Hematopoietic multipotent progenitor cell treated with erythropoietin and hydrocortisone succinate and interleukin-3 and kit ligand, for 8 days (in vitro differentiated cells): ENCODE measurements around the gene LRRC63.
"Not testable (repeated sequence)": the region's sequence is repeated elsewhere in the genome, so short reads cannot be mapped to it uniquely, and the experiment has no call there.

Source experiments
- DNase-seq: peaks from one replicate; pipeline ENCODE4 v3.0.0-alpha.2; 2015

Gene LRRC63

DNA sequence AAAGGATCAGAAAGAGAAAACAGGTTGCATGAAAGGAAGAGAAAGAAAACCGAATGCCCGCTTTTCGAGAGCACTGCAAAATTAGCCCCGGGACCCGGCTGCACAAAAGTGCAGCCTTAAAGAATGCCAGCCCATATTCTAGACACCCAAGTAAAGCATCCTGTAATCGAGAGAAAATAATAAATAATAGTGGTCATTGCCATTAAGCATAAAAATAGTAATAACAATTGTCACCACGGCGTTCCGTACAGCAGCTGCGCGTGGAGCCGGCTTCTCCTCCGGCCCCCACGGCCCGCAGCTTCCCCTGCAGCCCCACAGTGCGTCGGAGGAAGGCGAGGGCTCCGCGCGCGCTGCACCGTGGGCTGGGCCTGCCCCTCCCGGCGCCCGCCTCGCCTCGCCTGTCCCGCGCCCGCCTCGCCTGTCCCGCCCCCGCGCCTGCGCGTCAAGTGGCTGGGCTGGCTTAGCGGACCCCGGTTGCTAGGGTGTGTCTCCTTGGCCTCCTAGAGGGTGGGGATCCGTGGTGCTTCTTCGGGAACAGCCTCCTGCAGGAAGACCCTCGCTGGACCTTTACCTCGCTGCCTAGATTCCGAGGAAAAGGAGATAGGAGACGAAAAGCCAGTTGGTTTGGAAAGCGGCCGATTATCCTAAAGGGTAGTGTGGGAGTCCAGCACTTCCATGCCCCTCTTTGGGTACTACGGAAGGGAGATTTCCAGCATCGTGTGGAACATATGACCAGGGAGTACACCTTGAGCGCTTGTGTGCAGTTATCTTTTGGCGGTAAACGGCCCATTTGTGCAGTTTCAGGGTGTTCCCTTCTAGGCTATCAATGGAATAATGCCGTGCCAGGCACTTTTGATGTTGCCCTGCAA is at the start of gene LRRC63:
Gene LRRC63 (plus strand): TSS at position 446 of the 869 bp plus-strand sequence. CDS start 1,107 bp downstream, outside the sequence.
- peak; percentile 91 for DNase-seq

DNA sequence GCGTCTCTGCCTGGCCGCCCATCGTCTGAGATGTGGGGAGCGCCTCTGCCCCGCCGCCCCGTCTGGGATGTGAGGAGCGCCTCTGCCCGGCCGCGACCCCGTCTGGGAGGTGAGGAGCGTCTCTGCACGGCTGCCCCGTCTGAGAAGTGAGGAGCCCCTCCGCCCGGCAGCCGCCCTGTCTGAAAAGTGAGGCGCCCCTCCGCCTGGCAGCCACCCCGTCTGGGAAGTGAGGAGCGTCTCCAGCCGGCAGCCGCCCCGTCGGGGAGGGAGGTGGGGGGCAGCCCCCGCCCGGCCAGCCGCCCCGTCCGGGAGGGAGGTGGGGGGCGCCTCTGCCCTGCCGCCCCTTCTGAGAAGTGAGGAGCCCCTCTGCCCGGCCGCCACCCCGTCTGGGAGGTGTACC is 49.0 kb upstream of the LRRC63 start:
- DNase-seq = not testable (repeated sequence)

- DNase-seq = no peak
Measured at GRCh38 chr13:46164661-46165060, 47.1 kb upstream of the LRRC63 start.

GRCh38 chr13:46165485-46166223 is 46.1 kb upstream of the LRRC63 start:
- no peak for DNase-seq

- DNase-seq = no peak
Measured at GRCh38 chr13:46166224-46166584, 45.5 kb upstream of the LRRC63 start.

DNA sequence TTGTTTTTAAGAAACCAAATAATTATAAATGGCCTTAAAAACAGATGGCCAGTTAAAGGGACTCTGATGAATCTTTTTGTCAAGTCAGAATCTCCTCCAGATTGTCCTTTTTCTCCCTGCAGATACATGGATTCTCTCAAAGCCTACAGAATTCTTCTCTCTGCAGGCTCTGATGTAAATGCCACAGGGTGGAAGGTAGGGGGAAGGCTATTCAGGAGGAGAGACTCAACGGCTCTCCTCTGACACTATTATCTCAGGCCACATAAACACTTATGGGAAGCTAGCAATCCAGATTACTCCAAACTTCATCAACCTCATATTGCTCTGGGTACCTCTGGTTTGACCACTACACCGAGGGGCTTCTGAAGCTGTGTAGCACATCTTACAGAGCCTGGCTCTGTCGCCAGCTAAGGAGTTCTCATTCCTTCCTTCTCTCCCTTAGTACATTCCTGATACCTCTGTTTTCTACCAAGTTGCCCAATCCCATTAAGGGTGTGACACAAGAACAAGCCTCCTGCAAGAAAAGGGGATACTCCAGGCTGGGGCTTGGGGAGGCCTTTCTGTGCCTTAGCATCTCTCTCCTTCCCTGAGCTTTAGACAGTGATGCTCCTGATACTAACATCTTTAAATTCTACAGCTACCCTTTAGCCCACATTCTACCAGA is 44.6 kb upstream of the LRRC63 start:
- no peak for DNase-seq

DNA sequence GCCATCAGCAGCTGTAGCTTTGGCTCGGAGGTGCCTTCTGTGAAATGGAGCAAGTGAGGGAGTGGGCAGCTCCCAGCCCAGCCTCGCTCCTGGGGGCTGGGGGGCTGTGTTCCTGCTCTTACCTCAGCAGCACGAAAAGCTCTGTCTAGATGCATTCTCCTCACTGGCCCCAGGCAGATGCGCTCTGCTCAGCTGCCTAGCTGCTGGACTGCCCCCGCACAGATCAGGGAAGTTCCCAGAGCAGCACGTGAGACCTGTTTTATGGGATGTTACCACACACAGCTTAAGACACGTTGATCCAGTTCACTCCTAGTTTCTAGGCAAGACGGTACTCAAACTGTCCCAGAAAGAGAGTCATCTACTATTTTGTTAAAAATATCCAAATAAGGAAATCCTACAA is 43.4 kb upstream of the LRRC63 start:
- DNase-seq = peak; percentile 24

GRCh38 chr13:46168783-46169182 is 42.9 kb upstream of the LRRC63 start:
- peak; percentile 49 for DNase-seq

- no peak for DNase-seq
Measured at GRCh38 chr13:46169758-46170157, 42.0 kb upstream of the LRRC63 start.

DNA sequence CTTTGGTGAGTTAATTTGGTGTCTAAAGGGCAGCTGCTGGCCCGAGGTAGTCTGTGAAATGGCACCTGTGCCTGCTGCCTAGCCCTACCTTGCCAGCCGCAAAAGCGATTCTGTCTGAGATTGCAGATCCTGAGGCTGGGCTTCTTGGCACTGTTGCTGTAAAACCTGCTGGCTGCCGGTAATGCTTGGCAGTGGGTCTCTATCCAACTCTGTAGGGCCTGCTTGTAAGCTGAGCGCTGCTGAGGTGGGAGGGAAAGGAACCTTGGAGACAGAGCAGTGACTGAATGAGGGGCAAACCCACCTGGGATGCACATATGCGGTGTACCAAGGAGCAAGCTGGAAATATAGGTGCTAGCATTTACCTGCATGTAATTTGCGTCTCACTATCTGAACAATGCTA is 41.5 kb upstream of the LRRC63 start:
- DNase-seq = no peak

GRCh38 chr13:46170687-46171086 is 41.0 kb upstream of the LRRC63 start:
- DNase-seq = peak; percentile 32

DNA sequence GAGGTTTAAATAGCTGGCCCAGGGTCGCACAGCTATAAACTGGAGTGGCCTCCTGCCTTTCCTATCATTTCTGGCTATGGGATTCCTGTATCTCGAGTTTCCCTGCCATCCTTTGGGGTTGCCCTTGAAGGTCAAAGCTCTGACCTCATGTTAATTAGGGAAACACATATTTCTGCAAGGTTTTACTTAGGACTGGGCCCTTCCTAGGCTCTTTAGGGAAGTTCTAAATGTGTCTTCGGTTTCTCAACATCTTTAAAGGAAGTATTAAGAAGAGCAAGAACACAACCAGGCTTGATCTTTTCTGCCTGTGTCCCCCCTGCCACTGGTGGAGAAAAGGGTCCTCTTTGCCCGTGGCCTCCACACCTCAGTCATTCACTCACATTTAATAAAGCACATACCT is 40.5 kb upstream of the LRRC63 start:
- DNase-seq = no peak

- DNase-seq = no peak
Measured at GRCh38 chr13:46171739-46172138, 40.0 kb upstream of the LRRC63 start.

GRCh38 chr13:46172531-46172991 is 39.2 kb upstream of the LRRC63 start:
- no peak for DNase-seq

DNA sequence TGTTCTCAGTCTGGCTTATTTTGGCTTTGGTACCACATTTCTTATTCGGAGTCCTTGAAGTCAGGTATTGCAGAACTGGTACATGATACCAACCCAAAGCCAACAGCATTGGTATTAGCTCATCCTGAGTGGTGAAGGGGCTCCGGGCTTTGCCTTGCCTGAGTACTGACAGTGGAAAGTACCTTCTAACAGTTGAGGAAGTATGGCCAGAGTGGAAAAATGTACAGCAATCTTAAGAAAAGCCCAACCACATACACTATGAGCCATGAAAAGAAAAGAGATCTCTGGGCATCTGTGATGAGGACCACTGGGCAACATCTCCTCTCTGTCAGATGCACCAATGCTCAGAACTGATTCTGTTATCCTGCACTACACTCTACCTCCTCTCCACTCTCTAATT is 38.1 kb upstream of the LRRC63 start:
- peak; percentile 14 for DNase-seq

- DNase-seq = peak; percentile 72
Measured at GRCh38 chr13:46176756-46177155, 35.0 kb upstream of the LRRC63 start.

DNA sequence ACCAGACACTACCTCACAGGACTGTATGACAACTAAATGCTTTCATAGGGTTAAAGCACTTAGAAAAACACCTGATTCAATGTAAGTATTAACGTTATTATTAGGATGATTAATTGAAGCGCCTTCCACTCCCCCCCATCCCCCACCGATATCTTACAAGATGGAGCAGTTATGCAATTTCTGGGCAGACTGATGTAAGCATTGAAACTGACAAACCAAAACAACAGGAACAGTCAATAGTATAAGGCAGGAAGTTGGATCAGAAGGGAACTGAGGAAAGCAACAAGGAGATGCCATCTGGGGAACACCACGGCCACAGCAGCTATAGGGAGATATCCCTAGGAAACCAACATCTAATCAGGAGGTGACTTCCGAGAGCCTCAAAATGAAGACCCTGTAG is 33.6 kb upstream of the LRRC63 start:
- DNase-seq = peak; percentile 49

DNA sequence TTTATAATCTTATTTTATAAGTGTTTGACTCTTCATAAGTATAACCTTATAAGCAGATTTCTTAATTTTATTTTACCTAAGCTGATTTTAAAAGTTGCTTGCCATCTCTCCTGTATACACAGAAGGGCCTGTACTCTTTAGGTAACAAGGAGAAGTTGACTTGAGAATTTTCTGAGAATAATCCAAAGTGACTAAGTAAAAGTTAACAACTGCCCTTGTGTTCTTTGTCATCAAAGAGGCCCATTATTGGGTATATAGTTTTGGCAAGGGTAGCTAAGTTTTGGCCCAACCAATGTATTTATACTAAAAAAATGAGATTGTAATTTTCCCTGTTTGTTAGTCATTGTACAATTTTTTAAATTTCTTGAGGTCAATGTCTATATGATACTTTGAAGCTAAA is 32.9 kb upstream of the LRRC63 start:
- DNase-seq = peak; percentile 33

DNA sequence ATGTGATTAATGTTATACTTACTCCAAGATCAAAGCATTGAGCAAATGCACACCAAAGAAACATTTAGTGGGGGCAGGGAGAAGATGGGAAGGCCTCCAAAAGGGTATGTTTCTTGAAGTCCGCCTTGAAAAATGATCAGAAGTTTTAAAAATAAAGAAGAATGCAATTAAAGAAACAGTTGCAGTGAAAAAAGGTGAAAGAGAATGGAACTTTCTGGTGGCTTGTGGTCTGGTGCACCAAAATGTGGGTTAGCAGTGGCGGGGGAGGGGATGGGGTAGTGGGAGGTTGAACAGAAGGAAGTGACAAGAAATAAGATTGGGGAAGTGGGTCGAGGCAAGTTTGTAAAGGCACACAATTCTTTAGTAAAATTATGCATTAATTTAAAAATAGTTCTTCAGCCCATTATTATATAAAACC is 32.2 kb upstream of the LRRC63 start:
- peak; percentile 52 for DNase-seq

DNA sequence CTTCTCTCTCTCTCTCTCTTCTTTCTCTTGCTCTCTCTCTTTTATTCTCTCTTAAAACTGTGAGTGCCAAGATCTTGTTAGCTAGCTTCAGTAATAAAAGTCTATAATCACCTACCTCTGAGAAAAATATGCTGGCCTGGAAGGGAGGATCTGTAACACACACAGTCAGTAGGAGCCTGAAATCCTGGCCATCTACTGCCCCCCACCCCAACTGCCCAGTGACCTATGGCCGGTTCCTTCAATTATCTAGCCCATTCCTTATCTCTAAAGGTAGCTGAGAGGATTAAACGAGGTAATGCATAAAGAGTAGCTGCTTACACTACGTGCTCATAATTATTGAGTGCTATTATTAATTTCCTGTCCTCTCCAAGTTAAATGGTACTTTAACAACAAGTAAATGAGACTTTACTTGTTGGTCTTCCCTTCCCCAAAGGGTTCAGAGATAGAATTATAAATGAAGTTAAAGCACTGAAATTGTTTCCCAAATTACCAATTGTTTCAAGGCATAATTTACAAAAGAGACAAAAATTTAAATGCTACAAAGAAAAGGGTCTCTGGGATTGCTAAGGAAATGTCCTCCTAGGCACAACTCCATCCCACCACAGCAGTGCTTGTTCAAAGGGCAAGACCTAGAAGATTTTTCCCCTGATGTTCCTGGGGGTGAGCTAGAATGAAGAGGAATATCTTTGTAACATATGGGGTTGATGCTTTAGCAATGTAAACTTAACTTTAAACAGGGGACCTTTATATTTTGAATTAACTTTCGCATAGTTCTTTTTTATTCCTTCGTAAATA is 31.6 kb upstream of the LRRC63 start:
- DNase-seq = peak; percentile 45

DNA sequence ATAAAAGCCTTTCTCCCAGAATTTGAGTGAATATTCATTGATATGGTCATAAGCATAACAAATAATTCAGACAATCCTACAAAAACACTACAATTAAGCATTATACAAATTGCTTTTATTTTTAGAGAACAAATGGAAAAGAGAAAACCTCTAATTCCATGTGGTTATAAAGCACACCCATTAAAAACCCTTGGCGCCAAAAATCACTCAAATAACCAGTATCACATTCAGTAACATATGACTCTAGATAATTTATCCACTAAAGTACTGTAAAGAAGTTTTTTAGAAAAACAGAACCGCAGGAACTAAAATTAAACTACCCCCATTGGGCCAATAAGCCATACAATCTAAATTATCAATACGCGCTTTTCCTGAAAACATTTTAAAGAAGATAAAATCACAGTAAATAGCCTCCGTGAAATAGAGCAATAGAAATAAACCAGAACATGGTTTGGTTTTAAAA is 30.3 kb upstream of the LRRC63 start:
- DNase-seq = peak; percentile 50

DNA sequence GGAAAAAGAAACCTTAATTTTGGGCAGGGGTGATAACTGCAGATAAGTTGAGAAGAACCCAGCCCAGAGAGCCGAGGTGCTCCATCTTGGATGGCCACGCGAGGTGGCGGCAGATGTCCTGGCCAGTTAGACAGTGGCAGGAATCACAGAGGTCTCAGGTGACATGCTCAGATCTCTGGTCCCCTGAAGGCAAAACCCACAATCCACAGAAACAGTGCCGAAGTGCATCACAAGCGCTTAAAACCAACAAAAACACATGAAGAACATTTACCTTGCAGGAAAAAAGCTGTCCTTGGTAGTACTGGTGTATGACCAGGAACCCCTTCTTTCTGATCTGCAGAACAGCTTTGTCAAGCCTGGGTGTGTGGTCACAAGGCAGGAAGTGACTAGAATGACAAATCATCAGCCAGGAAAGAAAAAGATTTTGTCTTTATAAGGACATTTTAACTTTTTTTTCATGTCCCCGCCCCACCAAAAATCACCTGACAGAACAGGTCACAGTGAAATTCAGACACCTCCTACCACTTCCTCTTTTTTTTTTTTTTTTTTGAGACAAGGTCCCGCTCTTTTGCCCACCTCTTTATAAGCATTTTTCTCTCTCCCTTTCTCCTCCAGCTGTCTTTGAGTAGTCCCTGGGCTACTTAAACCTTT is 29.8 kb upstream of the LRRC63 start, which contains the start of gene LCP1:
Gene LCP1 (minus strand): TSS at position 338 of the 651 bp plus-strand sequence. CDS start 22,515 bp downstream, outside the sequence.
- DNase-seq = peak; percentile 88
